ELF-1 (cell line): ENCODE data around the gene DDAH1.
"Not testable (repeated sequence)": the region's sequence is repeated elsewhere in the genome, so short reads cannot be mapped to it uniquely, and the experiment has no call there.

Experiments used
- DNase-seq: peaks from one replicate; pipeline ENCODE4 v3.0.0-alpha.2; 2016; ENCODE audit warnings: low read depth, low spot score

Gene DDAH1

DNA sequence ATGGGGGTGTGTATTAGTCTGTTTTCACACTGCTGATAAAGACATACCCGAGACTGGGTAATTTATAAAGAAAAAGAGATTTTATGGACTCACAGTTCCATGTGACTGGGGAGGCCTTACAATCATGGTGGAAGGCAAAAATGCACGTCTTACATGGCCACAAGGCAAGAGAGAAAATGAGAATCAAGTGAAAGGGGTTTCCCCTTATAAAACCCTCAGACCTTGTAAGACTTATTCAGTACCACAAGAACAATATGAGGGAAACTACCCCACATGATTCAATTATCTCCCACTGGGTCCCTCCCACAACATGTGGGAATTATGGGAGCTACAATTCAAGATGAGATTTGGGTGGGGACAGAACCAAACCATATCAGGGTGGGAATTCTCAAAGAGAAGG lies 5.2 kb upstream of the DDAH1 start:
- DNase-seq = not testable (repeated sequence)

DNA sequence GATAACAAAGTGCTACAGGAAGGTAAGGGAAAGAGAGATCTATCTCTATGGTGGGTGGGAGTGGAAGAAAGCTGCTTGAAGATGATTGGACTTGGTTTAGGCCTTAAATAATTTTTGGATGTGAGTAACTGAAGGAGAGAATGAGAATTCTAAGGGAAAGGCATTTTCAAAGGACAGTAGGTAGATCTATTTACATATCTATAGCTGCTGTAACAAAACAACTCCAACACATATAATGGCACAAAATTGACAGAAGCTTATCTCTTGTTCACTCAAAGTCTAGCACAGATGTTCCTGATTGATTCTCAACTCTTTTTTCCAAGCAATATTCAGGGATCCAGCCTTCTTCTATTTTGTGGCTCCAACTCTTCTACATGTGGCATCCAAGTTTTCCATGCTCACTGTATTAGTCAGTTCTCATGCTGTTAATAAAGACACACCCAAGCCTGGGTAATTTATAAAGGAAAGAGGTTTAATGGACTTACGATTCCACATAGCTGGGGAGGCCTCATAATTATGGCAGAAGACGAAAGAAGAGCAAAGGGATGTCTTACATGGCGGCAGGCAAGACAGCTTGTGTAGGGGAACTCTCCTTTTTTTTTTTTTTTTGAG lies 3.1 kb upstream of the DDAH1 start:
- no peak for DNase-seq

DNA sequence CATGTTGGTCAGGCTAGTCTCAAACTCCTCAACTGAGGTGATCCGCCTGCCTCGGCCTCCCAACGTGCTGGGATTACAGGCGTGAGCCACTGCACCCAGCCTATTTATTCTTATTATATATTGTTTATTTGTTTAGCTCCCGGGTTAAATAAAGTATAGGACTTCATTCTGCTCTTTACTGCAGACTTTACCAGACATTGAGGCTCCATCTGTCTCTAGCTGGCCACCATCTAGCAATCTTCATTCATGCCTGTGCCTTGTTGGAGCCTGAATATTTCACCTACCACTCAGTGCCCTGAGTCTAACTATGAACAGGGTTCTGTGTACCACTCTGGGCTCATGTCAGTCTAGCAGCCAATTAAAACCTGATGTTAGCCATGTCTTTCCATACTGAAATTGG lies 2.1 kb upstream of the DDAH1 start:
- no peak for DNase-seq

DNA sequence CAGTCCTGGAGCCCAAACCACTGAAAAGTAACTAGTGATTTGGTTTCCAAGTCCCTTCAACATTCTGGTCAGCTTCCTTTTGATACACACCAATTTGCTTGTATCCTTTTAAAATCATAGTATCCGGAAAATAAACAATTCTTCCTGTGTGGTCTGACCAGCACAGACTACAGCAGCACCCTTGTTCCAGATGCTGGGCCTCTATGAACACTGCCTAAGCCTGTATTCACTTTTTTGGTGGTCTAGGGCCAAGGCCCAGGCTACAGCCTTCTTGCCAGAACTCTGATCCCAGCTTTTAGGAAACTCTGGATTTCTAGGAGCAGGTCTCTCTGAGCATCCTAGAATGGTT lies 801 bp upstream of the DDAH1 start:
- DNase-seq = no peak

DNA sequence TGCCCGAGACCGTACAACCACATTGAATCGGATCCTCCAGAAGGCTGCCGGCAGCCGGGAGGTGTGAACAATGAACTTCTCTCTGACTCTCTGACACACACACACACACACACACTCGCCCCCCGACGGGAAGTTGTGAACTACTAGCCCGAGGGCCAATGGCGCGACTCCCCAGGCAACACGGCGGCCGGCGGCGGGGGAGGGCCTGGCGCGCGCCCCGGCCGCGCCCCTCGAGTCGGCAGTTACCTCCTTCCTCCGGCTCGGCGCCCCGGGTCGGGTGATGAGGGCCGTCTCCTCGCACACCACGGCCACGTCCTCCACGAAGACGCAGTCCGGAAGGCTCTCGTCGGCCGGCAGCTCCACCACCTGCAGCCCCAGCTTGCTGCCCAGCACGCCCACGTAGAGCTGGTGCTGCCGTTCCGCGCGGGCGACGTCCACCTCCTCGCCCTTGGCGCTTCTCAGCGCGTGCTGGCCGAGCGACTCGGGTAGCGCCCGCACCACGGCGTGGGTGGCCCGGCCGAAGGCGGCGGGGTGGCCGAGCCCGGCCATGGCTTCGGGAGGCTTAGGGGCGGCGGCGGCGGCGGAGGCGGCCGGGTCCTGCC lies 361 bp downstream of the DDAH1 start:
- DNase-seq = peak; percentile 63

DNA sequence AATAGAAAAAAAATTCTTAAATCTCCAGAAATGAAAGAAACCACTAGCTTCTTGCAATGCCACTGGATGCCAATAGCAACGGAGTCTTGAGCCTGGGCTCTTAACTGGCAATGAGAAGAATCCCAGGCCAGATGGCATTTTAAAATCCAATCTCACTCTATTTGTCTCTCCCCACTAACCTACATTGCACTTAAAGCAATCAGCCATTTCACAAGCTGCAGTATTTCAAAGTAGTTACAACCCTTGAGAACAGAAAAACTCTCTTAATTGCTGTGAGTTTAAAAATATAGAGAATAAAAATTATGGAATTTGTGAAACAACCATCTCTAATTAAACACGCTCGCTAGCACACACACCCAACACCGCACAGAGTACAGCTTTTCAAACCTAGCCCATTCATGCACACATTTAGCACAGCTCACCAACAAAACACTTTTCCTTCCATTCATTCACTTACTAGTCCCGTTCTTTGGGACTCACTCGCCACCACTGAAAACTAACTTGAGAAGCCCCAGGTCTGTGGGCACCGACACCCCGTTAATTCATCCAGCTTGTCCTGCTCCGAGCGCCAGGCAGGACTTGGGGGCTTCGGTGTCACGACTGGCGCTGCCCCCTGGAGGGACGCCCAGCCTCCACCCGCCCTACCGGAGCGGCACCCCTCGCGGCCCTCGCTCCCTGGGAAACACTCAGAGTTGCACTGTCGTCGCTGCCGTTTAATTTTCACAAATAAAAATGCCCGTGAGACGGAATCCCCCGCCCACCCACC lies 1.0 kb downstream of the DDAH1 start:
- no peak for DNase-seq

DNA sequence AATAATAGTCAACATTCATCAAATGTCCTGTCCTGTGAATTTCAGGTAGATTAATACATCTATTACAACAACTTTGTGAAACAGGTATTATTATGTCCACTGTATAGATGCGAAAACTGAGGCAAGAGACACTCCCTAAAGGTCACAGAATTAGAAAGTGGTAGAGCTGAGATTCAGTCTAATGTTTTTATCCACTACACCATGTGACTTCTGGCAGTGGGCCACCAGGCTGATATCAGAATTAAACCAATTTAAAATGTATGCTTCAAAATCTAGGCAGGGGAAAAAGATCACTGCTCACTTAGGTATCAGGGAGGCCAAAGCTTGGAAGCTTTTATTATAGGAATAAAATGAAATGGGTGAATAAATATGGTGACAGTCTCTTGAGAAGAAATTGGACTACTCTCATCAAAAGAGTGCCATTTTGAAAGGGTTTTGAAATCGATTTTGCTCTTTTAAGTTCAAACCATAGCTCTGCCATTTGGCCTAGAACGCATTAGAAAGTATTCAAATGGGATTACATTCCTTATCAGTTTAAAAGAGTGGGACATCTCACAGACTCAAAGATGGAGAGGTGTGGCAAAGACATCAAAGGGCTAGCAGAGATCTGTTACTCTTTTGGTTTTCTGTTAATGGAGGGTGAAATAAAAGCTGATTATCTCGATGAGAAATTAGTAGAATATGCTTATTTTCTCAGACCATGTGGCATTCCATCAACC lies 1.9 kb downstream of the DDAH1 start:
- no peak for DNase-seq

DNA sequence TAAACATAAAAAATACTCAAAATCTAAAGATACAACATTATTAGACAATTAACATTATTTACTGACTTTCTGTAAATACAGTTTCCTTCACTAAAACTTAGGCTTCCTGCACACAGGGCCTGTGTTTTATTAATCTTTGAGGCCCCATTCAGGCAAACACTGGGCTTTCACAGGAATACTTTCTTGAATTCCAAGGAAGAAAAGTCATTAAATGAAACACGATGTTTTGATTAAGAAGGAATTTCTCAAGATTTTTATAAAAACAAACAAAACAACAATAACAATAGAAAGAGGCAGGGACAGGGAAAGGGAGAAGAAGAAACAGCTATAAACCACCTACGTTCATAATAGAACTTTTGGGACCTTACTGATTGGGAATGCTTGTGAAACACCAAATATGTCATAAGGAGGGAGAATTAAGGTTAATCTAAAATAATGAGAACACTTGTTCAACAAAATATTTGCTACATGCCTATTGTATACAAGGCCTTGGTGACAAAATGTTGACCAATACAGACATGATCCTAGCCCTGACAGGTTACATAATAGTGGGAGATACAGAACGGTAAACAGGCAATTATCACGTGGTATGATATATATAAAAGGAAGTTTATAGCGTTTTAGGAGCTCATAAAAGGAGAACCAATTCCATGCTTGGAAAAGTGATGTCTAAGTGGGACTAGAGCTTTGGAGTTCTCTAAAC lies 3.6 kb downstream of the DDAH1 start:
- DNase-seq = no peak

DNA sequence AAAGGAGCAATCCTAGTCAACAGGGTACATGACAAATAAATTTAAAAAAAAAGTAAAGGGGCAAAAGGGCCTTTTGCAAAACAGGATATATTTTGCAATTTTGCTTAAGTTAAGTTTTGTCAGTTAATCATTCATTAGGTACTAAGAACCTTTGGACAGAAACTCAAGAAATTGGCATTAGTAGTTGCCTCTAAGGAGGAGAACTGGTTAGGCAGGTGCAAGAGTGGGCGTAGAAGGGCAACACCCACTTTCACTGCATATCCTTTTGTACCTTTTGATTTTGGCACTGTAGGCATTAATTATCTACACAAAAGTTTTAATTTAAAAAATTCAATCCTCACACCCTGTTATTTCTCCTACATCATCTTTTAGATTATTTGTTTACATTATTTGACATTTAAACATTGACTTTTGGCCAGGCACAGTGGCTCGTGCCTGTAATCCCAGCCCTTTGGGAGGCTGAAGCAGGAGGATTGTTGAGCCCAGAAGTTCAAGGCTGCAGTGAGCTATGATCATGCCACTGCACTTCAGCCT lies 4.3 kb downstream of the DDAH1 start:
- DNase-seq = no peak

DNA sequence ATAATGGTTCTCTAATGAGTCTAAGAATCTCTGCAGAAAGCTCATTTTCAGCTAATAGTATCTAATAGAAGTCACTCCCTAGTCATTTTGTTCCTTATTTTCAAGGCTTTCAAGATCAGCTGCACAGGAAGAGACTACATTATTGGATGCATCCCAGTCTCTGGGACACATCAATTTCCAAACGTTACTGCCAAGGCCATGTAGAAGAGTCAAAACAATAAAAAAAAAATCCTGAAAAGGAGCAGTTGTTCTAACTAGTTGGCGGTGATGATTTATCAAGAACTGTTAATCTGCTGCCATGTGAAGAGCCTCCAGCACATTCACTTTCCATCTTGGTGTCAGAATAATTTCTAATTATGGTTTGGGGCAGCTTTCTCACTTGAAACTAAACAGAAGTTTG lies 5.7 kb downstream of the DDAH1 start:
- no peak for DNase-seq

DNA sequence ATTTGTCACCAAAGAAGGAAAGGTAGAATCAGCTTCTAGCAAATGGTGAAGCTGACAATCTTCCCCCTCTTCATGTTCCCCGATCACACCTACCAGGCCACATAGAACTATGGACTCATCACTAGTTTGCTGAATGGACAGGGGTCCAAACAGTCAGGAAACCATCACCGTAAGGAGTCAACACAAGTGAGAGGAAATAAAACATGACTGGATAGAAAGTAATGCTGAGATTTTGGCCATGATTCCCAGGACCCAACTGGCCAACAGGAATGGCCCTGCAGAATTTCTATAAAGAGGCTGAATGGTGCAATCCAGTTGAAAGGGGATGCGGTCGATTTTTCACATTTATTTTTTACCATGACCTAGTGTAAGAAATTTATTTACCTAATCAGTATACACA lies 10.7 kb downstream of the DDAH1 start:
- no peak for DNase-seq

DNA sequence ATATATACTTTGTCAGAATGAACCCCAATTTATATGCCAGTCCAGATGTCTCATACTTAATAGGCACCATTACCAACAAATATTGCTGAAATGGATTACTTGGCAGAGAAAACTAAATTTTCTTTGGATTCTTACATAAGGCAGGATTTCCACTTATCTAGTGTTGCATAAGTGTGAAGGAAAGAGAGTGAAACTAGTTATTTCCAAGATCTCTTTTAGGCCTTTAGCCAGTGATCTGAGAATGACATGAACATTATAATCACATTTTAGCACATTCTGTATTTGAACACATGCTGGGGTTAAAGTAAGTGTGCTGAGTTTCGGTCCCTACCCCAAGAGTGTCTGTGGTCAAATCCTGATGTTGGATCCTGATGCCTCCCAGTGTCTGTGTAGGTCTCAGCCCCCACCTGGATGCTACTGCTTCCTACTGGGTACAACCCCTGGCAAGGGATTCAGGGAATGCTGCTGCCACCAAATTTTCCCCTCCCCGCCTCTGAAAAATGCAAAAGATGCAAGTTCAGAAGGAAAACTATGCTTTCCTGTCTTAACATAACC lies 11.2 kb downstream of the DDAH1 start:
- DNase-seq = no peak

DNA sequence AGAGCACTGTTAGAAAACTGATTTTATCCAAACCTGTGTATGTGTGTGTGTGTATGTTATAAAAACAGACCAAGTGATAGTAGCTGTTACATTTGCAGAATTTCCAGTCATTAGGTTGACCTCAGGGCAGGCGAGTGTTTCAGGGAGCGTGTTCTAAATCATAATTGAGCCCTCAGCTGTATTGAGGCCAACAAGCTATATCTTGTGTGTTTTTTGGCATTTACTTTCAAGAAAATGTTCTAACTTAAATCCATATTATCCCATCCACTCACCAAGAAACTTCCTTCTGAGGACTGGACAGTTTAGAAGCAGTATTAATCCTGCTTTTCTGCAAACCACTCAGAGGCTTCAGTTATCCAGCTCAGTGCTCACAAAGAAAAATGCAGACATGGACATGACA lies 12.0 kb downstream of the DDAH1 start:
- no peak for DNase-seq

DNA sequence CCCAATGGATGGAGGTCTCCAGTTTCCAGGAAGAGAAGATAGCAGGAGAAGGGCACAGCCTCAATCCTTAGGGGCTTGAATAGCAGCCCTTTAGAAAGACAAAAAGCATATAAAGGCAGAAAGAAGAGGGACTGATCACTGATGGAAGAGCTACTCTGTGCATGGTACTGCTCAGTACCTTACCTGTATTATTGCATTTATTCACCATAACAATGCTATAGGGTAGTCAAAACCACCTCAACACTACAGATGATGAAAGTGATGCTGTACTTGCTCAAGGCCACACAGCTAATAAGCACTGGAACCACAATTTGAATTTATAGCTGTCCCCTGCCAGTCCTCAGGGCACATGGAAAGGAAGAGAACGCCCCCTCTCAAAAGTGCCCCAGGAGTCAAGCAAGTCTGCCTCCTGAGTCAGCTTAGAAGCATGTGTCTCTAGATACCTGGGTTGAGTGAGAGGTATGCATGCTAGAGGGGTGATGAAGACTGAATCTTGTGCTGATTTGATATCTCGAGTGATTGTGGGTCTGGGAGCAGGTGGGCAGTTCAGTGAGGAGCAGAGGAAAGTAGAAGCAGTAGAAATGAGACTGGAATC lies 13.6 kb downstream of the DDAH1 start:
- DNase-seq = no peak

DNA sequence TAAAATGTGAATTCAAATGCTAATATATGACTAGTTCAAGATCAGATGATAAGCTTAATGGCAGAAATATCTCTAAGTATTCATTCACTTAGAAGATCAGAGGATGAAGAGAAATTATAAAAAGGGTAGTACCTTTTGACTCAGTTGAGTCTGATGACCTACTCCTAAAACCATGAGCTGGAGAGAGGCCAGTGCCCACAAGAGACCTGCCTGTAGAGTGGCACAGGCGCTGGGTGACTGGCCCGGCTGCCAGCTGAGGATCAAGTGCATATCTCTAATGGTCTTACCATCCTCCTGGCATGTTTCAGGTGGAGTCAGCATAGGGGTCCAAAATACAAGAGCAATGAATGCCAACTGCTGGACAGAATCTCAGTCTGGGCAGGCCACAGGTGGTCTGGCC lies 14.1 kb downstream of the DDAH1 start:
- no peak for DNase-seq

DNA sequence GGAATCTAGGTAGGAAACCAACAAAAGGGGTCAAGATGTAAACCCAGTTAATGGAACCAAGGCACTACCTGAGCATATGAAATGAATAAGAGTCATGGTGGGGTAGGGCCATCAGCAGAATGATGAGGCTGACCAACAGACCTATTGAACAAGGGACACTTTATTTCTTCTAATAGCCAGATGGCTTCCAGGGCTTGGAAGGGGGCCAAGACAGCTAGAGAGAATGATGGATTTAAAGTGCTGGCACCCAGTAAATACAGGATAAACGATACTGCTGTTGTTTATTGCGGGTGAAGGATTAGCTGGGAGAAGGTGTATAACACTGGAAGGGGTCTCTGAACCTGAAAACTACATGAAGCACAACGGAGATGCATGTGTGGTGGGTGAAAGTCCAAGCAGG lies 15.6 kb downstream of the DDAH1 start:
- DNase-seq = no peak

DNA sequence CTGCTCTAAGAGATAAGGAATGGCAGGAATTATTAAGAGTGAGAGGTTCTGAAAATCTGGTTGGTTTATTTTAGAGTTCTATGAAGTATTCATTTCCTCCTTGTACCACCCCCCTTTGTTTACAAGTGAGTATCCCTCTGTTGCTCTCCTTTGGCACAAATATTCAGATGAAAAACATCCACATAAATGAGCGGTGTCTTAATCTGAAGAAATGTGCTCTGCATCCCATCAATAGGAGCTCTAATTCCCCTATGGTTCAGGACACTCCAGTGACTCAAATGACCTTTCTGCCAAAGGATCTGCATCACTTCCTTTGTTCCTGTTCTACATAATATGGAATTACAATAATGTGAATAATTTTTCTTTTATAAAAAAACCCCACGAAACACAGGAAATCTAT lies 16.6 kb downstream of the DDAH1 start:
- DNase-seq = no peak

DNA sequence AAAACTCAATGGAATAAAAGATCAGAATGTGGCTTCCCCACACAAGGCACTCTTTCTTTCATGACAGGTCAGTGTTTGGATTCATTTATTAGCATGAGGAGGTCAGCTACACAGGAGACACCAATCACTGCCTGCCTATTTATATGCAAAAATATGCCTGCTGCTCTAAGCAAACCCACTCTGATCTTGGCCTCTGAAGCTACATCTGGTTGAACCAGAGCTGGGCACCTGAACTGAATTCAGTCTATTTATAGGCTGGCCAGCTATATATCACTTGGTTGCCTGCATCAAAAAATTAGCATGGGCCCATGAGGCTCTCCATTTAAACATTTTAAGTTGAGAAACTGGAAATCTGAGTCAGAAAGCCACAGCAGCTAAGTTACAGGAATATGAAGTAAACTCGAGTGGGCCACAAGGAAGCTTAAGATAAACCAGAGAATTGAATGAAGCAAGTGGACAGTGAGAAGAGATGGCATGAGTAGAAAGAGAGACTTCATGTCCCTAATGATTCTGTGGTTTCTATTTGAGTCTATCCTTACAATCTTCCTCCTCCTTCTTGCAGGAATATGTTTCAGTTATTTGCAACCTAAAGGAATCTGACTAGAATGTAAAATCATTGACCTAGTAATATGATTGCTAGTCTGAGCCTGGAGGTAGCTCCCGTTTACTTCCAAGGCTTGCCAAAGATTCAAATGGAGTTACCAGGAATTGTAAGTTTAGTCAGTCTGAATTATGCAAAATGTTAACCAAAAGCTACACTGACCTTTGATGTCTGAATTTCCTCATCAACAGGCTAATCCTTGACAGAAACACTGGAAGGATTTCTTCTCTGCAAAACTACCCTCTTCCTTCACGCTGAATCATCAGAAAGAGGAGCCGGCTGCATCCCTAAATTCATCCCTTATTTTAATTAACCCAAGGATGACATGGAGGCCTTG lies 17.7 kb downstream of the DDAH1 start:
- DNase-seq = no peak

DNA sequence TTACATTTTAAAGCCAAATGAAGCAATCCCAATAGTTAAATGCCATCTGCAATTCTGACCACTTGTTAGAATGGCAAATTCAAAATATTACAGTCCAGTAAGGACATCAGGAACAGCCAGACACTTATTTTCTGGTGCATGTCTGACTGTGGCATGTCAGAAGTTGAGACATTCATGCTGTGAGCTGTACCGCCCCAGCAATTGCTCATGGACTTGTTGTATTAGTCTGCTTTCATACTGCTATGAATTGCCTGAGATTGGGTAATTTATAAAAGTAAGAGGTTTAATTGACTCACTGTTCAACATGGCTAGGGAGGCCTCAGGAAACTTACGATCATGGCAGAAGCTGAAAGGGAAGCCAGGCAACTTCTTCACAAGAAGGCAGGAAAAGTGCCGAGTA lies 19.1 kb downstream of the DDAH1 start:
- DNase-seq = no peak

DNA sequence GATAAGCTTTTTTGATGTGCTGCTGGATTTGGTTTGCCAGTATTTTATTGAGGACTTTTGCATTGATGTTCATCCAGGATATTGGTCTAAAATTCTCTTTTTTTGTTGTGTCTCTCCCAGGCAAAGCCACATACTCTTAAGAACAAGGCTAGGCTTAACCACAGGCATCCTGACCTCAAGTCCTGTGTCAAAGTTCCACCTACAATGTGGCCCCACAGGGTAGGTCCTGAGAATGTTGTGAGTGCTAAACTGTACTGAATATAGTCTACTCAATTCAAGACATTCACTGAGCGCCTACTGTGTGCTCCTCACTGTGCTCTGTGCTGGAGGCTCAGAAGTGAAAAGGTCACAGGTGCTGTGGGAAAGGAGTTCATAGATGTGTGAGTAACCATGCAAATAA lies 20.6 kb downstream of the DDAH1 start:
- no peak for DNase-seq
